ENCODE results near the gene CLEC4M. TPM values are rescaled to one million over a fixed set of nuclear protein-coding genes. Genes with fewer than 3 reads are reported as not detected.

Gene CLEC4M
- total RNA-seq, 1 donor from 2014 or later, result not detected

- H3K4me1 Mint-ChIP-seq, result no peaks in the 10 kb centered on the region
- no peaks in the 10 kb centered on the region for H3K36me3 ChIP-seq
- no peak for TF ChIP-seq CTCF (IDR thresholded peaks at IDR 0.05)
- no peak for TF ChIP-seq EZH2 (IDR thresholded peaks at IDR 0.05)
- TF ChIP-seq EZH2phosphoT487 (IDR thresholded peaks at IDR 0.05), result no peak
- DNase-seq (ENCODE audit: low spot score), result no peak
- H2AFZ ChIP-seq (replicated peaks), result no peak overlapping the region
- no peaks in the 10 kb centered on the region for H3F3A ChIP-seq (ENCODE audit: low read depth)
- H3K27ac Mint-ChIP-seq, result no peak overlapping the region
- peaks cover 5% of the 10 kb centered on the region for H3K9me3 Mint-ChIP-seq
- no peaks in the 10 kb centered on the region for H3K79me2 ChIP-seq (ENCODE audit: low read depth)
- H3K9me3 ChIP-seq (ENCODE audit: low read depth), result no peaks in the 10 kb centered on the region
- H3K4me3 Mint-ChIP-seq, result no peak overlapping the region
- peaks cover 4% of the 10 kb centered on the region for H4K20me1 ChIP-seq (ENCODE audit: low read depth)
- no peak overlapping the region for H3K27ac ChIP-seq
- H3K9ac ChIP-seq, result no peak overlapping the region
- no peak overlapping the region for H3K4me2 ChIP-seq
- H3K4me3 ChIP-seq, result no peak overlapping the region
- no peaks in the 10 kb centered on the region for H3K4me1 ChIP-seq
- H3K27me3 ChIP-seq, result peaks cover 63% of the 10 kb centered on the region
- H3K27me3 Mint-ChIP-seq (ENCODE audit: insufficient read depth, low read depth), result peaks cover 33% of the 10 kb centered on the region
- H3K36me3 Mint-ChIP-seq, result no peaks in the 10 kb centered on the region
Observed at GRCh38 chr19:7725791-7726190, 37.3 kb upstream of the CLEC4M start.

- H3K4me2 ChIP-seq, result no peak overlapping the region
- no peak overlapping the region for H3K27ac Mint-ChIP-seq
- TF ChIP-seq CTCF (IDR thresholded peaks at IDR 0.05), result no peak
- TF ChIP-seq EZH2 (IDR thresholded peaks at IDR 0.05), result no peak
- TF ChIP-seq EZH2phosphoT487 (IDR thresholded peaks at IDR 0.05), result no peak
- no peaks in the 10 kb centered on the region for H3K79me2 ChIP-seq (ENCODE audit: low read depth)
- H3K27me3 Mint-ChIP-seq (ENCODE audit: insufficient read depth, low read depth), result peaks cover 47% of the 10 kb centered on the region
- H3K9me3 ChIP-seq (ENCODE audit: low read depth), result no peaks in the 10 kb centered on the region
- no peaks in the 10 kb centered on the region for H3K36me3 Mint-ChIP-seq
- peaks cover 4% of the 10 kb centered on the region for H4K20me1 ChIP-seq (ENCODE audit: low read depth)
- H3K27me3 ChIP-seq, result peaks cover 97% of the 10 kb centered on the region
- no peaks in the 10 kb centered on the region for H3K4me1 ChIP-seq
- H3K4me3 Mint-ChIP-seq, result no peak overlapping the region
- H2AFZ ChIP-seq (replicated peaks), result no peak overlapping the region
- H3K9me3 Mint-ChIP-seq, result peaks cover 3% of the 10 kb centered on the region
- no peak overlapping the region for H3K4me3 ChIP-seq
- no peak for DNase-seq (ENCODE audit: low spot score)
- no peak overlapping the region for H3K27ac ChIP-seq
- H3K4me1 Mint-ChIP-seq, result no peaks in the 10 kb centered on the region
- H3K36me3 ChIP-seq, result no peaks in the 10 kb centered on the region
- H3F3A ChIP-seq (ENCODE audit: low read depth), result no peaks in the 10 kb centered on the region
- no peak overlapping the region for H3K9ac ChIP-seq
Observed at GRCh38 chr19:7729211-7729610, 33.8 kb upstream of the CLEC4M start.

GRCh38 chr19:7729831-7730285, 33.2 kb upstream of the CLEC4M start:
- Histone ChIP-seq H3K9me3 (ENCODE audit: low read depth) (no peaks in the 10 kb centered on the region), H3K9ac (no peak overlapping the region), H3K4me1 (no peaks in the 10 kb centered on the region), H3K79me2 (ENCODE audit: low read depth) (no peaks in the 10 kb centered on the region), H2AFZ (replicated peaks) (no peak overlapping the region), H3K27ac (no peak overlapping the region), H4K20me1 (ENCODE audit: low read depth) (peaks cover 4% of the 10 kb centered on the region), H3F3A (ENCODE audit: low read depth) (no peaks in the 10 kb centered on the region), H3K4me2 (no peak overlapping the region), H3K36me3 (no peaks in the 10 kb centered on the region), H3K27me3 (peaks cover 97% of the 10 kb centered on the region), H3K4me3 (no peak overlapping the region)
- no peak for DNase-seq (ENCODE audit: low spot score)
- no peaks in the 10 kb centered on the region for H3K36me3 Mint-ChIP-seq
- peaks cover 3% of the 10 kb centered on the region for H3K9me3 Mint-ChIP-seq
- no peak overlapping the region for H3K27ac Mint-ChIP-seq
- H3K4me1 Mint-ChIP-seq, result no peaks in the 10 kb centered on the region
- TF ChIP-seq EZH2phosphoT487 (IDR thresholded peaks at IDR 0.05) (no peak), EZH2 (IDR thresholded peaks at IDR 0.05) (peak; percentile 44), CTCF (IDR thresholded peaks at IDR 0.05) (no peak)
- no peak overlapping the region for H3K4me3 Mint-ChIP-seq
- H3K27me3 Mint-ChIP-seq (ENCODE audit: insufficient read depth, low read depth), result peaks cover 45% of the 10 kb centered on the region

Data from neural progenitor cell (in vitro differentiated cells).